Activated CD8-positive, alpha-beta memory T cell treated with anti-CD3 and anti-CD28 coated beads for 48 hours (primary cell): ENCODE results near the gene SCLT1.

ENCODE experiments used
- DNase-seq, 3 experiments: peaks; one replicate each; pipeline ENCODE4 v3.0.0-alpha.2; 2020; ENCODE audit warnings: low read depth in 2 of 3, low spot score in 2 of 3

The SCLT1 gene

DNA sequence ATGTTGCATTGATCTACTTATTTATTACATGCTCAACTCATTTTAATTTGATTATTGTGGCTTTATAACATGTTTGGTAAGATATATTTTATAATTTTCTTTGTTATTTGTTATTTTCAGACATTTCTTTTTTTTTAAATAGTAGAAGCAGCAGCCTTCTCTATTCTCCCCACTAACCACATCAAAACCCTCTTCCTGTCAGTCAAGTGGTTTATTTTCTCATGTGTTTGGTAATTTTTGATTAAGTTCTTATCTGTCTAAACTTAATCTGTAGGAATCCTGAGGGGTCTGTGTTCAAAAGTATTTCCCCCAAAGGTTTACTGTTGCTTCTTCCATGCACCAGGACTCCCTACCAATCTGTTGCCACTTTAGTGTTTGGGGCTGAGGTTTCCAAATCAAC lies 131.9 kb downstream of the SCLT1 start:
- no peak for DNase-seq

DNA sequence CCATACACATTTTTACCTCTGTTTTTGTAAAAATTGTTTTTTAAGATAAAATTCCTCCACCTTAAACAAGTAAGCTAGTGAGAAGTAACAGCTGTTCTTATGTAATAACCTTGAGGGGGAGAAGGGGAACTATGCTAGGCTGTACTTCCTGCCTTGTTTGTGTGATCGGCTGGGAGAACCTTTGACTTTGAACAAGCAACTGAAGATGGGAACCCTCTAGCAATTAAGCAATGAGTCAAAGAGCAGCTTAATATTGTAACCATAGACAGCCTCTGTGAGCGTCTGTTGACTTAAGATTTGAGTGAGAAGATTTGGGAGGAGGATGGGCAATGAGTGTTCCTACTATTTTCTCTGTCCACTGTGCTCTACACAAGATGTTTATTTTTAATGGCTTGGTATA lies 135.1 kb downstream of the SCLT1 start:
- DNase-seq, result no peak

- no peak for DNase-seq
Measured at GRCh38 chr4:128957459-128957858, 135.9 kb downstream of the SCLT1 start.

DNA sequence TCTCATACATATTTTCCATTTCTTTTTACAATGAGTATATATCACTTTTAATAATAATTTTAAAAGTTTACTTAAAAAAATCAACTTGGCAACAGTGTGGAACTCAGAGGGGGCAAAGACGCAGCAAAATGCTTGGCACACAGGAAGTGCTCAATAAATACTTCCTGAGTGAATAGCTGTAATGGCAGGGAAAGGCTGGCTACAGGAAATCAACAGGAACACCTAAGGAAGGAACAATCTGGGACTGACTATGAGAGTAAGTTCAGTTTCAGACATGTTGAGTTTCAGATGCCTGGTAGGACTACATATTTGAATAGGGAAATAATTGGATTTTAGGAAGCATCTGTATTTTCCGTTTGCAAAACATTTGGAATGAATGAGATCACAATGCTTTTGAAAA lies 137.6 kb downstream of the SCLT1 start:
- no peak for DNase-seq

DNA sequence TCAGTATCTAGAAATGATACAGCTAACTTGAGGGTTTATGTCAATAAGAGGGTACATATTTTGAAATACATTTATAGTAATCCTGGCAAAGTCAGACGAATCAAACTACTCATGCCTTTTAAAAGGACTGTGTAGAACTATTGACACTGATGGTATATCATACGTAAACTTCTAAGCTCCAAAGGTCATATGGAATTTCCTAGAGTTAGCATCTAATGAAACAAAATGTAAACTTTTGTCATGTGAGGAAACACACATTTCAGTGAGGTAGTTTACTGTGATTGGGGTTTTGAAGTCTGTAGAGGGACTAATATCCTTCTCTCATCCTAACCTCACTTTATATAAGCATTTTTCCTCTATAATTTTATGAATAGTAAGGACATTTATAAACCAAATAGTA lies 138.4 kb downstream of the SCLT1 start:
- DNase-seq, result no peak

GRCh38 chr4:128951316-128951715 lies 142.0 kb downstream of the SCLT1 start:
- DNase-seq, result no peak

DNA sequence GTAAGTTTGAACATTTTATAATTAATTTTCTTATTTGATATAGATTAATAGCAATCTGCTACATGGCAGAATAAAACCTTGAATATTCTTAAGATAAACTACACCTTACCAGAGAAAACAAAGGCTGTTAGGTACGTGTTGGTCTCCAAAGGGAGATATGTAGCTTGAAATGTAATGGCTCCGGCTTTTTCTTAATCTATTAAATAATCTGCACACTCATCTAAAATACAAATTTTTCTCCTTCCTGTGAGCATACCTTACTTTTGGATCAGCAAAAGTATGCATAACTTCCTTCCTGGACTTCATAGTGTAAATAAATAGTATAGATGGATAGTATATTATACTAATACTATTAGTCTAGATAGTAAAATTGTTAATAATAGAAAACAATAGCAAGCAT lies 142.5 kb downstream of the SCLT1 start:
- DNase-seq, result no peak

GRCh38 chr4:128946916-128947315 lies 146.4 kb downstream of the SCLT1 start:
- DNase-seq, result no peak

- DNase-seq, result no peak
Measured at GRCh38 chr4:128942607-128943006, 150.7 kb downstream of the SCLT1 start.

DNA sequence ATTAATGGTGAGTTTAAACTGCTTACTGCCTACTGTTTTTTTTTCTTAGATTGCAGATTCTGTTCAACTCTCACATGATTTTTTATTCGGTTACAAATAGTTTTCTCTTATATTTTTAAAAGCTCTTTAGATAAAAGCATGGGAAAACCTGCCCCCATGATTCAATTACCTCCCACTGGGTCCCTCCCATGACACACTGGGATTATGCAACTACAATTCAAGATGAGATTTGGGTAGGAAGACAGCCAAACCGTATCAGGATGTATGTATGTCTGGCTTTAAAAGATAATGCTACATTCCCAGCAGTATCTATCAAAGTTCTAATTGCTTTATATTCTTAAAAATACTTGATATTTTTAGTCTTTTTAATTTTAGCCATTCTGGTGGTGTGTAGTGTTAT lies 152.4 kb downstream of the SCLT1 start:
- no peak for DNase-seq

- DNase-seq, result no peak
Measured at GRCh38 chr4:128930051-128930450, 163.3 kb downstream of the SCLT1 start.

GRCh38 chr4:128924951-128925350 lies 168.4 kb downstream of the SCLT1 start:
- DNase-seq, result no peak

DNA sequence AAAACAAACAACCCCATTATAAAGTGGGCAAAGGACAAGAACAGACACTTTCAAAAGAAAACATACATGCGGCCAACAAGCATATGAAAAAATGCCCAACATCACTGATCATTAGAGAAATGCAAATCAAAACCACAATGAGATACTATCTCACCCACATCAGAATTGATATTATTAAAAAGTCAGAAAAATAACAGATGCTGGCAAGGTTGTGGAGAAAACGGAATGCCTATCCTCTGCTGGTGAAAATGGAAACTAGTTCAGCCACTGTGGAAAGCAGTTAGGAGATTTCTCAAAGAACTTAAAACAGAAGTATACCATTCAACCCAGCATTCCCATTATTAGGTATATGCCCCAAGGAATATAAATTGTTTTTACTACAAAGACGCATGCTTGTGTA lies 171.4 kb downstream of the SCLT1 start:
- DNase-seq, result no peak

DNA sequence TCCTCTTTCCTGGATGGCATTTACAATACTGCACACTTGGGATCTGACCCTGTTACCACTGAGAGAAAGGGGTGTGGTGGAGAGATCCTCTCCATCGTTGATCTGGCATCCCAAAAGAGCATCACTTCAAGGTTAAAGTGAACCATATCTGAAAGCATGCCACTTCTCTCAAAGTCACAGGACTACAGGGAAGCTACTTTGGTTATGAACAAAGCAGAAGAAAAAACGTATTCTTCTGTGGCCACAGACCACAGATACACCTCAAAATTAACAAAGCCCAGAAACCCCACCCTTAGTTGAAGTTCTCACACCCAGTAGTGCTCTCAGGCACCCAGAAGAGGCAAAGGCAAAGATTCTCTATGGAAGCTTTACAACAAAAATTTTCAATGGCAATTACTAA lies 175.6 kb downstream of the SCLT1 start:
- DNase-seq, result no peak

GRCh38 chr4:128916832-128917231 lies 176.5 kb downstream of the SCLT1 start:
- DNase-seq, result no peak

- no peak for DNase-seq
Measured at GRCh38 chr4:128915544-128915943, 177.8 kb downstream of the SCLT1 start.

DNA sequence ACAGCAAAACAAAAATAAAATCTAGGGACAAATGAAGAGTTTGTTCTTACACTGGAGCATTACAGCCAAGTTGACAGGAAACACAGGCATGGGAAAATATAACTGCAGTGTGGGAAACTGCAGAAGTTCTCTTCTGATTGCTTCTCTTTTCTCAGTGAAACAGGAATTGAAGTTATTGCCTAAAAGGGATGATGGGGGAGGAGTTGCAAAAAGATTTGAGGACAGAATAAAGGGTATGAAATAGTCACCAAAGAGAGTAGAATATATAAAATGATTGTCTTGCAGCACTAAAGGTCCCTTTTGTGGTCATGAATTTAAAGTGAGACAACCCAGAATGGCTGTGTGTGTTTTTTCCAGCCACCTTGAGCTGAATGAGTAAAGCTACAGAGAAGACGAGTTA lies 180.1 kb downstream of the SCLT1 start:
- no peak for DNase-seq

GRCh38 chr4:128908735-128909134 lies 184.6 kb downstream of the SCLT1 start:
- no peak for DNase-seq

- no peak for DNase-seq
Measured at GRCh38 chr4:128907981-128908380, 185.4 kb downstream of the SCLT1 start.

- no peak for DNase-seq
Measured at GRCh38 chr4:128906581-128906980, 186.8 kb downstream of the SCLT1 start.

- no peak for DNase-seq
Measured at GRCh38 chr4:128904821-128905220, 188.5 kb downstream of the SCLT1 start.

GRCh38 chr4:128880662-128881061 lies 212.7 kb downstream of the SCLT1 start:
- no peak for DNase-seq

- no peak for DNase-seq
Measured at GRCh38 chr4:128879971-128880370, 213.4 kb downstream of the SCLT1 start.

DNA sequence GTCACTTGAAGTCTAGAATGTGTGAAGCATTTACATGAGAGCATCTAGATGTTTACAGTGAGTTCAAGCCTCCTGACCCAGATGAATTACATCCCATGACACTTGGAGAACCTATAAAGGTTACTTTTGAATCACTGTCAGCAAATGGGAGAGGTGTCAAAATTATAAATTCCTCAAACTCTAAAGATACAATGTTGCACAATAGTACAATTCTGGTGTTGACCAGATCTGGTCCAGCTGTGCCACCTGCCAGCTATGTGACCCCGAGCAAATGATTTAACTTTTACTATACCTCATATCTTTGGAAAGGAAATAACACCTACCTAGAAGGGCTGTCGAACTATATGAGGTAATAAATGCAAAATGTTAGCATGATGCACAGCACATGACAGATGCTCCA lies 214.1 kb downstream of the SCLT1 start:
- no peak for DNase-seq
